SK-N-SH (cell line): ENCODE results near the gene BCL6B. TPM values are rescaled to one million over a fixed set of nuclear protein-coding genes. Genes with fewer than 3 reads are reported as not detected.

ENCODE experiments used
- CTCF ChIA-PET: fragments of 300-600, 350-600 bp; formaldehyde crosslinking; extraction: SDS; loops from one replicate; lab custom pipeline; 2021; lab: Yijun Ruan, JAX
- POLR2A ChIA-PET: fragments of 350-600 bp; sonication (Branson Sonifier 250); formaldehyde crosslinking; extraction: SDS; loops from one replicate; lab custom pipeline; 2020; ENCODE audit warnings: antibody characterized with exemption, inconsistent platforms; lab: Yijun Ruan, JAX
- DNase-seq: peaks from one replicate; pipeline ENCODE4 v3.0.0; 2012
- H2AFZ ChIP-seq: fragments of 200-600 bp; sonication (generic); 2 replicates; pipeline ENCODE4 v1.8.1; 2016; ENCODE audit warnings: antibody characterized with exemption, mild to moderate bottlenecking, low read depth
- H3F3A ChIP-seq: fragments of 200-600 bp; sonication (generic); replicated peaks from 2 replicates; pipeline ENCODE3; 2016; ENCODE audit warnings: antibody characterized with exemption, mild to moderate bottlenecking; ENCODE audit not compliant: insufficient read depth
- H3K27ac ChIP-seq, 2 experiments: fragments of 200-500 bp in 1 of 2; fragments of 200-600 bp in 1 of 2; sonication (Bioruptor generic) in 1 of 2; sonication (generic), shearing (Covaris generic) in 1 of 2; 2 replicates each; pipeline versions ENCODE4 v1.5.1 to v1.6.1; 2014 to 2016; ENCODE audit warnings: low read depth in 2 of 2, inconsistent platforms in 1 of 2, low read length in 1 of 2, mild to moderate bottlenecking in 1 of 2, mixed read lengths in 1 of 2
- H3K27me3 ChIP-seq: fragments of 200-600 bp; sonication (generic), shearing (Covaris generic); 2 replicates; pipeline ENCODE4 v1.6.1; 2016; ENCODE audit warnings: mixed run types; ENCODE audit not compliant: insufficient read depth
- H3K36me3 ChIP-seq, 2 experiments: fragments of 200-500 bp in 1 of 2; fragments of 200-600 bp in 1 of 2; sonication (Bioruptor generic) in 1 of 2; sonication (generic) in 1 of 2; replicated peaks in 1 of 2; 2 replicates each; pipeline versions ENCODE3 to v1.5.1; 2014 to 2016; ENCODE audit warnings: low read length in 1 of 2, mild to moderate bottlenecking in 1 of 2; ENCODE audit not compliant: insufficient read depth in 2 of 2, control insufficient read depth in 1 of 2
- H3K4me1 ChIP-seq, 2 experiments: fragments of 200-500 bp in 1 of 2; fragments of 200-600 bp in 1 of 2; sonication (Bioruptor generic) in 1 of 2; sonication (generic), shearing (Covaris generic) in 1 of 2; 2 replicates each; pipeline versions ENCODE4 v1.5.1 to v1.6.1; 2014 to 2016; ENCODE audit warnings: low read depth in 1 of 2, low read length in 1 of 2, mixed run types in 1 of 2; ENCODE audit not compliant: insufficient read depth in 2 of 2, control insufficient read depth in 1 of 2
- H3K4me2 ChIP-seq: fragments of 200-600 bp; sonication (generic), shearing (Covaris generic); 2 replicates; pipeline ENCODE4 v1.6.1; 2017; ENCODE audit warnings: mixed run types
- H3K4me3 ChIP-seq, 2 experiments: fragments of 200-500 bp in 1 of 2; fragments of 200-600 bp in 1 of 2; sonication (Bioruptor generic) in 1 of 2; sonication (generic), shearing (Covaris generic) in 1 of 2; 2 replicates each; pipeline versions ENCODE4 v1.5.1 to v1.8.1; 2014 to 2016; ENCODE audit warnings: low read depth in 2 of 2, inconsistent platforms in 1 of 2, low read length in 1 of 2, mild to moderate bottlenecking in 1 of 2, mixed read lengths in 1 of 2, moderate library complexity in 1 of 2
- H3K79me2 ChIP-seq: fragments of 200-600 bp; sonication (generic); 2 replicates; pipeline ENCODE4 v1.8.1; 2017; ENCODE audit warnings: mild to moderate bottlenecking; ENCODE audit not compliant: insufficient read depth
- H3K9ac ChIP-seq: fragments of 200-600 bp; sonication (generic); 2 replicates; pipeline ENCODE4 v1.6.1; 2017; ENCODE audit warnings: mixed run types
- H3K9me2 ChIP-seq: fragments of 200-600 bp; sonication (generic); 2 replicates; pipeline ENCODE4 v1.6.1; 2017; ENCODE audit warnings: mixed run types
- H3K9me3 ChIP-seq: fragments of 200-600 bp; sonication (generic); 2 replicates; pipeline ENCODE4 v1.6.1; 2017; ENCODE audit warnings: mixed run types, mild to moderate bottlenecking, moderate library complexity
- H4K20me1 ChIP-seq: fragments of 200-600 bp; sonication (generic); 2 replicates; pipeline ENCODE4 v1.6.1; 2017; ENCODE audit warnings: mild to moderate bottlenecking, mixed run types; ENCODE audit not compliant: insufficient read depth
- CHD2 ChIP-seq: fragments of 150-350 bp; IDR thresholded peaks from 2 replicates; pipeline ENCODE4 v1.6.1; 2018; ENCODE audit warnings: low read length; ENCODE audit not compliant: partially characterized antibody
- FOXM1 ChIP-seq: IDR thresholded peaks from 2 replicates; pipeline ENCODE4 v1.4.0; 2012; ENCODE audit warnings: low read depth, mild to moderate bottlenecking
- GABPA ChIP-seq: IDR thresholded peaks from 2 replicates; pipeline ENCODE4 v1.4.0; 2012; ENCODE audit warnings: low read depth, mild to moderate bottlenecking
- GATA2 ChIP-seq: sonication (generic); formaldehyde crosslinking; IDR thresholded peaks from 2 replicates; pipeline ENCODE4 v1.5.0; 2020; ENCODE audit warnings: mild to moderate bottlenecking, missing genetic modification reagents
- JUND ChIP-seq: IDR thresholded peaks from 2 replicates; pipeline ENCODE4 v1.4.0; 2012
- MXI1 ChIP-seq: IDR thresholded peaks from 2 replicates; pipeline ENCODE4 v1.6.1; 2012; ENCODE audit warnings: mild to moderate bottlenecking, low read depth, low read length, improper control_type of control experiment
- NRF1 ChIP-seq: IDR thresholded peaks from 2 replicates; pipeline ENCODE4 v1.6.1; 2012; ENCODE audit warnings: low read depth, mild to moderate bottlenecking, low read length
- POLR2AphosphoS5 ChIP-seq: IDR thresholded peaks from 2 replicates; pipeline ENCODE4 v1.6.1; 2012; ENCODE audit warnings: low read depth, low read length
- RAD21 ChIP-seq: IDR thresholded peaks from 2 replicates; pipeline ENCODE4 v1.6.1; 2012; ENCODE audit warnings: mild to moderate bottlenecking, low read length
- REST ChIP-seq: IDR thresholded peaks from 2 replicates; pipeline ENCODE4 v1.6.1; 2012; ENCODE audit warnings: mild to moderate bottlenecking, low read depth, low read length, moderate library complexity
- RFX5 ChIP-seq: IDR thresholded peaks from 2 replicates; pipeline ENCODE4 v1.6.1; 2012; ENCODE audit warnings: mild to moderate bottlenecking, improper control_type of control experiment, low read length
- SIN3A ChIP-seq: IDR thresholded peaks from 2 replicates; pipeline ENCODE4 v1.6.1; 2012; ENCODE audit warnings: low read depth, mild to moderate bottlenecking, low read length, moderate library complexity, borderline replicate concordance
- USF1 ChIP-seq: IDR thresholded peaks from 2 replicates; pipeline ENCODE4 v1.4.0; 2012; ENCODE audit warnings: low read depth, borderline replicate concordance
- USF2 ChIP-seq: fragments of 150-350 bp; IDR thresholded peaks from 2 replicates; pipeline ENCODE4 v1.6.1; 2017; ENCODE audit warnings: antibody characterized with exemption, low read length, low read depth, borderline replicate concordance
- WGBS: methylation state at CpG from one replicate; pipeline ENCODE4 v1.1.6; 2017; ENCODE audit warnings: low lambda C conversion rate; 5-methylcytosine and 5-hydroxymethylcytosine counted together
- polyA plus RNA-seq, 3 experiments: library from polyadenylated mRNA; depleted of rRNA; stranded (reverse); fragments of >200 nt; gene quantifications; 2 replicates each; pipeline ENCODE4 v1.2.3, GENCODE V29; 2012
- TF ChIP-seq, protein P1 (sequence below): fragments of 200-600 bp; sonication (generic); IDR thresholded peaks from 2 replicates; pipeline ENCODE4 v1.6.1; 2017; ENCODE audit warnings: antibody characterized with exemption, mild to moderate bottlenecking, moderate library complexity
- TF ChIP-seq, protein P2 (sequence below): IDR thresholded peaks from 2 replicates; pipeline ENCODE4 v1.4.0; 2012; ENCODE audit warnings: low read depth, borderline replicate concordance

BCL6B gene
- polyA plus RNA-seq, 1 of the 3 experiments (the other 2 are of a cell fraction) = 0.02 TPM

- TF ChIP-seq MXI1 = peak; percentile 86
- TF ChIP-seq, protein P1, sequence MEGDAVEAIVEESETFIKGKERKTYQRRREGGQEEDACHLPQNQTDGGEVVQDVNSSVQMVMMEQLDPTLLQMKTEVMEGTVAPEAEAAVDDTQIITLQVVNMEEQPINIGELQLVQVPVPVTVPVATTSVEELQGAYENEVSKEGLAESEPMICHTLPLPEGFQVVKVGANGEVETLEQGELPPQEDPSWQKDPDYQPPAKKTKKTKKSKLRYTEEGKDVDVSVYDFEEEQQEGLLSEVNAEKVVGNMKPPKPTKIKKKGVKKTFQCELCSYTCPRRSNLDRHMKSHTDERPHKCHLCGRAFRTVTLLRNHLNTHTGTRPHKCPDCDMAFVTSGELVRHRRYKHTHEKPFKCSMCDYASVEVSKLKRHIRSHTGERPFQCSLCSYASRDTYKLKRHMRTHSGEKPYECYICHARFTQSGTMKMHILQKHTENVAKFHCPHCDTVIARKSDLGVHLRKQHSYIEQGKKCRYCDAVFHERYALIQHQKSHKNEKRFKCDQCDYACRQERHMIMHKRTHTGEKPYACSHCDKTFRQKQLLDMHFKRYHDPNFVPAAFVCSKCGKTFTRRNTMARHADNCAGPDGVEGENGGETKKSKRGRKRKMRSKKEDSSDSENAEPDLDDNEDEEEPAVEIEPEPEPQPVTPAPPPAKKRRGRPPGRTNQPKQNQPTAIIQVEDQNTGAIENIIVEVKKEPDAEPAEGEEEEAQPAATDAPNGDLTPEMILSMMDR = no peak
- TF ChIP-seq NRF1 = peak; percentile 85
Observed at GRCh38 chr17:7035591-7036368, 12.9 kb downstream of the BCL6B start, which contains the start of gene SLC16A13 (continued).

- no peak overlapping the region for H3K4me2 ChIP-seq
- WGBS = 88% methylated on average over 18 of the region's 19 CpGs
- POLR2A ChIA-PET = no interaction called here
Observed at GRCh38 chr17:7038025-7038862, 15.4 kb downstream of the BCL6B start.

More at GRCh38 chr17:7038025-7038862, 15.4 kb downstream of the BCL6B start:
- CTCF ChIA-PET = interaction anchor here (1.0 to 2.4 kb wide), 4 partner anchors 7 to 139 kb away, joined by 3 to 9 read pairs (median 4); no protein-coding TSS in a partner anchor
- Histone ChIP-seq H3F3A (peaks cover 6% of the 10 kb centered on the region), H4K20me1 (no peaks in the 10 kb centered on the region), H3K9ac (no peak overlapping the region), H3K9me3 (no peaks in the 10 kb centered on the region), H3K79me2 (no peaks in the 10 kb centered on the region), H3K4me1 (peaks cover 4 to 20% of the 10 kb centered on the region in 2 experiments; a peak in 2 of 4 replicates), H2AFZ (no peak overlapping the region), H3K9me2 (no peaks in the 10 kb centered on the region), H3K4me3 (no peak overlapping the region), H3K27ac (no peak overlapping the region), H3K36me3 (no peaks in the 10 kb centered on the region)
- peak; percentile 38 for DNase-seq
- no peak for TF ChIP-seq RFX5
- TF ChIP-seq FOXM1 = no peak
- TF ChIP-seq, protein P2, sequence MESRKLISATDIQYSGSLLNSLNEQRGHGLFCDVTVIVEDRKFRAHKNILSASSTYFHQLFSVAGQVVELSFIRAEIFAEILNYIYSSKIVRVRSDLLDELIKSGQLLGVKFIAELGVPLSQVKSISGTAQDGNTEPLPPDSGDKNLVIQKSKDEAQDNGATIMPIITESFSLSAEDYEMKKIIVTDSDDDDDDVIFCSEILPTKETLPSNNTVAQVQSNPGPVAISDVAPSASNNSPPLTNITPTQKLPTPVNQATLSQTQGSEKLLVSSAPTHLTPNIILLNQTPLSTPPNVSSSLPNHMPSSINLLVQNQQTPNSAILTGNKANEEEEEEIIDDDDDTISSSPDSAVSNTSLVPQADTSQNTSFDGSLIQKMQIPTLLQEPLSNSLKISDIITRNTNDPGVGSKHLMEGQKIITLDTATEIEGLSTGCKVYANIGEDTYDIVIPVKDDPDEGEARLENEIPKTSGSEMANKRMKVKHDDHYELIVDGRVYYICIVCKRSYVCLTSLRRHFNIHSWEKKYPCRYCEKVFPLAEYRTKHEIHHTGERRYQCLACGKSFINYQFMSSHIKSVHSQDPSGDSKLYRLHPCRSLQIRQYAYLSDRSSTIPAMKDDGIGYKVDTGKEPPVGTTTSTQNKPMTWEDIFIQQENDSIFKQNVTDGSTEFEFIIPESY = no peak
- TF ChIP-seq REST = no peak
- no peak for TF ChIP-seq USF2
- TF ChIP-seq POLR2AphosphoS5 = no peak
- TF ChIP-seq SIN3A = no peak
- TF ChIP-seq USF1 = no peak
- TF ChIP-seq, protein P1 = no peak
- no peak for TF ChIP-seq GATA2 (CRISPR knock-in tag)
- TF ChIP-seq CHD2 = no peak
- no peak for TF ChIP-seq RAD21
- no peak for TF ChIP-seq GABPA
- TF ChIP-seq JUND = no peak
- TF ChIP-seq, all 33 proteins: peak for 0
- 0 out of 2 replicates have a peak, but pooled peaks cover 5% of the 10 kb centered on the region for H3K27me3 ChIP-seq
